H9 (cell line): Measurements from ENCODE around the gene HELQ. TPM values are rescaled to one million over a fixed set of nuclear protein-coding genes. Genes with fewer than 3 reads are reported as not detected.

Experiments
- DNase-seq: peaks from one replicate; pipeline ENCODE4 v3.0.0-alpha.2; 2017
- H2AFZ ChIP-seq: one replicate; pipeline ENCODE4 v1.6.1; 2013; ENCODE audit warnings: mild to moderate bottlenecking, low read length, control low read depth, moderate library complexity
- H2AK5ac ChIP-seq: 2 replicates; pipeline ENCODE4 v1.6.1; 2013; ENCODE audit warnings: low read length, control low read depth, mixed read lengths; ENCODE audit not compliant: insufficient read length
- H2BK120ac ChIP-seq: one replicate; pipeline ENCODE4 v1.6.1; 2013; ENCODE audit warnings: low read depth, mild to moderate bottlenecking, low read length, control low read depth, inconsistent platforms; ENCODE audit not compliant: poor library complexity, severe bottlenecking
- H2BK12ac ChIP-seq: 2 replicates; pipeline ENCODE4 v1.6.1; 2013; ENCODE audit warnings: low read length, control low read depth, mixed read lengths, low read depth; ENCODE audit not compliant: insufficient read length
- H2BK15ac ChIP-seq: 2 replicates; pipeline ENCODE4 v1.6.1; 2013; ENCODE audit warnings: low read depth, low read length, control low read depth
- H2BK20ac ChIP-seq: one replicate; pipeline ENCODE4 v1.6.1; 2013; ENCODE audit warnings: low read depth, mild to moderate bottlenecking, low read length, control low read depth, inconsistent platforms; ENCODE audit not compliant: poor library complexity, severe bottlenecking
- H2BK5ac ChIP-seq: 2 replicates; pipeline ENCODE4 v1.6.1; 2013; ENCODE audit warnings: low read length, control low read depth, mixed read lengths; ENCODE audit not compliant: insufficient read length
- H3K14ac ChIP-seq: 2 replicates; pipeline ENCODE4 v1.6.1; 2013; ENCODE audit warnings: low read length, control low read depth; ENCODE audit not compliant: insufficient read depth
- H3K18ac ChIP-seq: 2 replicates; pipeline ENCODE4 v1.6.1; 2013; ENCODE audit warnings: low read depth, mild to moderate bottlenecking, mixed read lengths, low read length, control low read depth; ENCODE audit not compliant: insufficient read length
- H3K23ac ChIP-seq: 2 replicates; pipeline ENCODE4 v1.6.1; 2013; ENCODE audit warnings: low read length, control low read depth, mixed read lengths, low read depth; ENCODE audit not compliant: insufficient read length
- H3K23me2 ChIP-seq: 2 replicates; pipeline ENCODE4 v1.6.1; 2013; ENCODE audit warnings: low read depth, mild to moderate bottlenecking, mixed read lengths, low read length, control low read depth; ENCODE audit not compliant: insufficient read length, poor library complexity, severe bottlenecking
- H3K27ac ChIP-seq: 2 replicates; pipeline ENCODE4 v1.5.1; 2013; ENCODE audit warnings: low read length, control low read depth, mixed read lengths, low read depth; ENCODE audit not compliant: insufficient read length
- H3K27me3 ChIP-seq: 2 replicates; pipeline ENCODE4 v1.6.1; 2013; ENCODE audit warnings: low read length, control low read depth, inconsistent platforms; ENCODE audit not compliant: insufficient read depth
- H3K4ac ChIP-seq: 2 replicates; pipeline ENCODE4 v1.6.1; 2013; ENCODE audit warnings: low read depth, mild to moderate bottlenecking, control low read depth, inconsistent platforms, low read length, moderate library complexity
- H3K4me1 ChIP-seq: 2 replicates; pipeline ENCODE4 v1.6.1; 2013; ENCODE audit warnings: low read length, control low read depth, inconsistent platforms; ENCODE audit not compliant: insufficient read depth
- H3K4me2 ChIP-seq: 2 replicates; pipeline ENCODE4 v1.6.1; 2013; ENCODE audit warnings: low read length, control low read depth, mixed read lengths; ENCODE audit not compliant: insufficient read length, insufficient read depth
- H3K56ac ChIP-seq: 2 replicates; pipeline ENCODE4 v1.6.1; 2013; ENCODE audit warnings: low read depth, mild to moderate bottlenecking, mixed read lengths, low read length, control low read depth; ENCODE audit not compliant: insufficient read length
- H3K79me1 ChIP-seq: 2 replicates; pipeline ENCODE4 v1.6.1; 2013; ENCODE audit warnings: low read depth, mild to moderate bottlenecking, moderate library complexity, low read length, control low read depth, inconsistent platforms; ENCODE audit not compliant: insufficient read depth, poor library complexity, severe bottlenecking
- H3K79me2 ChIP-seq: 2 replicates; pipeline ENCODE4 v1.6.1; 2013; ENCODE audit warnings: low read length, control low read depth, inconsistent platforms; ENCODE audit not compliant: insufficient read depth
- H3K9ac ChIP-seq: 2 replicates; pipeline ENCODE4 v1.6.1; 2013; ENCODE audit warnings: low read length, control low read depth, mixed read lengths; ENCODE audit not compliant: insufficient read length; ENCODE audit errors: extremely low read depth
- H3K9me3 ChIP-seq: one replicate; pipeline ENCODE4 v1.6.1; 2013; ENCODE audit warnings: low read depth, low read length, inconsistent platforms; ENCODE audit not compliant: control insufficient read depth
- H3T11ph ChIP-seq: one replicate; pipeline ENCODE4 v1.6.1; 2013; ENCODE audit warnings: mild to moderate bottlenecking, low read length, control low read depth, inconsistent platforms
- H4K20me1 ChIP-seq: one replicate; pipeline ENCODE4 v1.6.1; 2013; ENCODE audit not compliant: control insufficient read depth, insufficient read length, insufficient read depth
- H4K5ac ChIP-seq: 2 replicates; pipeline ENCODE4 v1.6.1; 2013; ENCODE audit warnings: low read depth, mild to moderate bottlenecking, mixed read lengths, low read length, control low read depth; ENCODE audit not compliant: insufficient read length
- H4K8ac ChIP-seq: replicated peaks from 2 replicates; pipeline ENCODE4 v1.6.1; 2013; ENCODE audit warnings: low read length, control low read depth, mixed read lengths, low read depth; ENCODE audit not compliant: insufficient read length
- H4K91ac ChIP-seq: 2 replicates; pipeline ENCODE4 v1.6.1; 2013; ENCODE audit warnings: low read depth, mild to moderate bottlenecking, moderate library complexity, mixed read lengths, low read length, control low read depth; ENCODE audit not compliant: insufficient read length
- H3K27ac Mint-ChIP-seq, 3 experiments: 2 replicates in 2 of 3; 3 replicates in 1 of 3; pipeline ENCODE4 v1.8.0; 2020 to 2021; ENCODE audit warnings: mixed read lengths in 3 of 3, mild to moderate bottlenecking in 1 of 3, moderate library complexity in 1 of 3
- H3K27me3 Mint-ChIP-seq: 2 replicates; pipeline ENCODE4 v1.8.0; 2021; ENCODE audit warnings: low read depth, mild to moderate bottlenecking, moderate library complexity, mixed read lengths
- H3K36me3 Mint-ChIP-seq, 3 experiments: 2 replicates in 2 of 3; 3 replicates in 1 of 3; pipeline ENCODE4 v1.8.0; 2020 to 2021; ENCODE audit warnings: low read depth in 3 of 3, mixed read lengths in 3 of 3; ENCODE audit not compliant: insufficient read depth in 1 of 3
- H3K4me1 Mint-ChIP-seq, 2 experiments: 2 replicates each; pipeline ENCODE4 v1.8.0; 2020; ENCODE audit warnings: mixed read lengths in 2 of 2
- H3K4me3 Mint-ChIP-seq, 2 experiments: 2 replicates in 1 of 2; 3 replicates in 1 of 2; pipeline ENCODE4 v1.8.0; 2020 to 2021; ENCODE audit warnings: mild to moderate bottlenecking in 2 of 2, mixed read lengths in 2 of 2, moderate library complexity in 1 of 2
- H3K9me3 Mint-ChIP-seq, 2 experiments: 2 replicates in 1 of 2; 3 replicates in 1 of 2; pipeline ENCODE4 v1.8.0; 2020; ENCODE audit warnings: mild to moderate bottlenecking in 2 of 2, mixed read lengths in 2 of 2, moderate library complexity in 1 of 2
- CTCF ChIP-seq: fragments of 200-600 bp; sonication (generic); conservative IDR thresholded peaks from 3 replicates; pipeline ENCODE4 v1.8.0; 2021; ENCODE audit warnings: antibody characterized with exemption, mild to moderate bottlenecking
- WGBS: extraction: QIAGEN DNeasy Blood & Tissue Kit; methylation state at CpG from one replicate; pipeline ENCODE4 v1.1.7; 2013; ENCODE audit warnings: missing lambda C conversion rate, low lambda C conversion rate, mixed read lengths; ENCODE audit not compliant: insufficient read length; ENCODE audit errors: extremely low coverage; 5-methylcytosine and 5-hydroxymethylcytosine counted together
- total RNA-seq: library from RNA; stranded (reverse); gene quantifications from 2 replicates; pipeline ENCODE4 v1.2.1, GENCODE V29; 2021

Gene HELQ
- total RNA-seq, 1 experiment from 2014 or later: 16.2 TPM

GRCh38 chr4:83388313-83388676, 67.3 kb downstream of the HELQ start:
- H3K27ac ChIP-seq: no peak overlapping the region
- H2BK15ac ChIP-seq: no peak overlapping the region
- no peak overlapping the region for H2BK120ac ChIP-seq
- no peak overlapping the region for H3K18ac ChIP-seq
- no peak overlapping the region for H4K91ac ChIP-seq
- no peak overlapping the region for H3K4me2 ChIP-seq
- H4K20me1 ChIP-seq: no peaks in the 10 kb centered on the region
- H3K79me1 ChIP-seq: no peaks in the 10 kb centered on the region
- no peak overlapping the region for H4K8ac ChIP-seq
- no peaks in the 10 kb centered on the region for H3K79me2 ChIP-seq
- H3K23me2 ChIP-seq: no peaks in the 10 kb centered on the region
- H3K9ac ChIP-seq: no peak overlapping the region
- H2BK5ac ChIP-seq: no peak overlapping the region
- no peak for DNase-seq
- H3K4me1 Mint-ChIP-seq: peaks cover 33 to 42% of the 10 kb centered on the region in 2 experiments
- H3K23ac ChIP-seq: no peak overlapping the region
- WGBS: no CpG with 5 or more reads among the region's 4 CpGs
- TF ChIP-seq CTCF: peak; percentile 18; the same call in 1 of the 3 replicates
- H3T11ph ChIP-seq: no peak overlapping the region
- H3K14ac ChIP-seq: no peak overlapping the region
- no peak overlapping the region for H2BK20ac ChIP-seq
- H3K4me1 ChIP-seq: peaks cover 3% of the 10 kb centered on the region; the same call in 1 of the 2 replicates
- peaks cover 17% of the 10 kb centered on the region for H3K27me3 ChIP-seq
- peaks cover 0 to 1% of the 10 kb centered on the region in 2 experiments; a peak in 2 of 5 replicates for H3K9me3 Mint-ChIP-seq
- H3K9me3 ChIP-seq: no peaks in the 10 kb centered on the region
- H3K27ac Mint-ChIP-seq: no peak overlapping the region
- no peak overlapping the region for H2AK5ac ChIP-seq
- no peak overlapping the region for H2AFZ ChIP-seq
- no peak overlapping the region for H4K5ac ChIP-seq
- no peak overlapping the region for H3K56ac ChIP-seq
- H3K36me3 Mint-ChIP-seq: peaks cover 0 to 2% (median 0%) of the 10 kb centered on the region in 3 experiments; a peak in 1 of 7 replicates
- H3K27me3 Mint-ChIP-seq: peaks cover 80% of the 10 kb centered on the region
- no peak overlapping the region for H3K4me3 Mint-ChIP-seq
- H3K4ac ChIP-seq: no peak overlapping the region
- no peak overlapping the region for H2BK12ac ChIP-seq
